Stimulated activated naive B cell treated with anti-CD40 and anti-IgM and Interleukin-4, amounts not matched to agents 10 μg/mL and 1 μg/mL and 100 μg/mL, for 72 hours (primary cell): ENCODE data around the gene DPYD.

Experiments used
- ATAC-seq, 2 donors: fragments of 150-1000 bp; cut with Tn5 transposase; replicated peaks; 2 replicates each; pipeline ENCODE4 v1.10.0; 2021; ENCODE audit warnings: moderate library complexity in 1 of 2
- DNase-seq: peaks from one replicate; pipeline ENCODE4 v3.0.0; 2021
- H3K27ac Mint-ChIP-seq: one replicate; pipeline ENCODE4 v1.8.0; 2022; ENCODE audit warnings: mild to moderate bottlenecking, mixed read lengths
- H3K27me3 Mint-ChIP-seq, 2 donors: one replicate each; pipeline ENCODE4 v1.8.0; 2022; ENCODE audit warnings: mixed read lengths in 2 of 2
- H3K36me3 Mint-ChIP-seq, 2 donors: one replicate each; pipeline ENCODE4 v1.8.0; 2022; ENCODE audit warnings: mixed read lengths in 2 of 2, mild to moderate bottlenecking in 1 of 2
- H3K4me1 Mint-ChIP-seq, 2 donors: one replicate each; pipeline ENCODE4 v1.8.0; 2022; ENCODE audit warnings: mixed read lengths in 2 of 2, mild to moderate bottlenecking in 1 of 2
- H3K4me3 Mint-ChIP-seq, 2 donors: one replicate each; pipeline ENCODE4 v1.8.0; 2022; ENCODE audit warnings: mild to moderate bottlenecking in 2 of 2, mixed read lengths in 2 of 2, moderate library complexity in 1 of 2
- H3K9me3 Mint-ChIP-seq, 2 donors: one replicate each; pipeline ENCODE4 v1.8.0; 2022; ENCODE audit warnings: mixed read lengths in 2 of 2, mild to moderate bottlenecking in 1 of 2

Gene DPYD

DNA sequence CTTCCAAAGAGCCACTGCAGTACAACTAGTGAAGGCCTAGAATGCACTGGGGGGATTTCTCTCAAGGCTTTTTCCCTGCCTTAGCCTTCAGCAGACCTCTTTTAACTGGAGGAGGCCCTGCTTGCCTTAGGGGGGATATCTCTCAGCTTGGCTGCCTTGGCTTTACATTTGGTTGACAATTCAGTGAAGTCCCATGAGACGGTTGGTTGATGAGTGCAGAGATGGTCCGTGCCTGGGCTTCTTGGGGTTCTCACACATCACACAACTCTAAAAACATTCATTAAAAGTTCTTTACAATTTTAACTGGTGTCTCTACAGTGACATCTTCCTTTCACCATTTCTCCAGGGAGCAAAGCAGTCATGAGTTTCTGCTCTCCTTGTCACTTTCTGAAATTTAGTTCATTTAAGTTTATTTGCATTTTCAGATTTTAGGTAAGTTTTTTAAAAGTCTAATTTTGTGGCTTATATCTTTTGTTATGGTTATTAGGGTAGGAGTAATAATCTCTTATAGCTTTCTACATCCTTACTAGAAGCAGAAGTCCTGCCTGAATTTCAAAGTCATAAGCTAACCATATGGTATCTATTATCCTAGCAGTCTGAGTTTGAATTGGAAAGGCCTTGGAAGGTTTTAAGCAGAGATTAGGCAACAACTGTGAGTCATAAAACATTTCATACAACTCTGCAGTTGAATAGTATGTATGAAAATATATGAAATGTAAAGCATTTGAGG, 487.6 kb downstream of the DPYD start:
- Mint-ChIP-seq H3K27me3 (no peaks in the 10 kb centered on the region), H3K4me1 (no peaks in the 10 kb centered on the region), H3K9me3 (no peaks in the 10 kb centered on the region), H3K4me3 (no peak overlapping the region), H3K27ac (no peak overlapping the region), H3K36me3 (no peaks in the 10 kb centered on the region)
- no peak for DNase-seq
- no peak for ATAC-seq

DNA sequence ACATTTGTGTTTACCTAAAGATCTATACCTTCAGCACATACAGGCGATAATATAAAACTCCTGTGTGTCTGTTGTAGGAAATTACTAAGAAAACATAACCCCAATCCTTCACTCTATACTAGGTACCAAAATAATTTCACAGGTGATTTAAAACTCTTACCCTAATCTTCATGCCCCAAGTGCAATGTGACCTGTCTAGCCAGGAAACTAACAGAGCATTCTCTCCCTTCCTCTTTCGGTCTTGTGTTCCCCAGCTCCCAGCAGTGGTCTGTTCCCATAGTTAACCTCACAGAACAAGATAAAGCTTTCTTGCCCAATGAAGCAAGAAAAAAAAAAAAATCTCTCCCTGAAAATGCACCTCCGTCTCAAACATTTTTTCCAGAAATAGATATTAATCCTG, 493.5 kb downstream of the DPYD start:
- ATAC-seq (no peak), DNase-seq (no peak)
- Mint-ChIP-seq H3K9me3 (no peaks in the 10 kb centered on the region), H3K27ac (no peak overlapping the region), H3K4me3 (no peak overlapping the region), H3K4me1 (peaks cover 3 to 7% of the 10 kb centered on the region in 2 donors), H3K27me3 (no peaks in the 10 kb centered on the region), H3K36me3 (no peaks in the 10 kb centered on the region)

DNA sequence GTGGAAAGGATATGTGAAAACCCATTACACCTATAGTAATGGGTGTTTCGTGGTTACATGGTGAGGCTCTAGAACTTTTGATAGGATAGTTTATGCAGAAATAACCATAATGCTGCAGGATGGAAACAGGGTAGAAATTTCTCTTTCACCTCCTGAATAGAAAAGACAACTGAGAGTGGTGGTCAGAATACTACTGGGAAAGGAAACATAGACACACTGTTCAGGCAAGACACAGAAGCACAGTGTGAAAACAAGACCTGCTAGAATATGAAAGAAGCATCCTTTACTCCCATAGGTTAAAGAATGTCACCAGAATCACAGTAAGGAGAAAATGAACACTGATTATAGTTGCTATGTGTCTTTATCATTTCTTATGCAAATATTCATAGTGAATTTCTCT, 496.6 kb downstream of the DPYD start:
- H3K4me3 Mint-ChIP-seq: no peak overlapping the region
- DNase-seq (no peak), ATAC-seq (no peak)
- H3K36me3 Mint-ChIP-seq: peaks cover 5 to 11% of the 10 kb centered on the region in 2 donors
- H3K4me1 Mint-ChIP-seq: peaks cover 3 to 7% of the 10 kb centered on the region in 2 donors
- no peaks in the 10 kb centered on the region for H3K27me3 Mint-ChIP-seq
- no peak overlapping the region for H3K27ac Mint-ChIP-seq
- no peaks in the 10 kb centered on the region for H3K9me3 Mint-ChIP-seq

DNA sequence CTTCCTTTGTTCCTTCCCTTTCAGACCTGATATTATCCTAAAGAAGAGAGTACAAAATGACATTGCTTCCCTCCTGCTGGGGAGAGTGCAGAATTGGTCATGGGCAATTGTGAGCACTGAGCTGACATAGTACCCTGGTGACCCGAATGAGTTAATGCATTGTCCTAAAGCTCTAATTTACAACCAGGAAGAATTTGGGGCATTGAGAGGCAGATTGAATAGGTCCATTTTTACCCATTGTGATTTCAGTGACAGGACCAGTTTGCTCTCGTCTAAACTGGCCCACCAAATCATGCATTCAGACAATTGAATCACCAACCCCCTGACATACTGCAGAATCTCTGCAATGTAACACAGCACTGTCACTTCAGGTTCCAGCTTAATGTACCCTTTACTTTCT, 497.4 kb downstream of the DPYD start:
- Mint-ChIP-seq H3K27me3 (no peaks in the 10 kb centered on the region), H3K4me1 (peaks cover 3 to 7% of the 10 kb centered on the region in 2 donors), H3K9me3 (no peaks in the 10 kb centered on the region), H3K36me3 (peaks cover 5 to 11% of the 10 kb centered on the region in 2 donors), H3K27ac (no peak overlapping the region), H3K4me3 (no peak overlapping the region)
- DNase-seq: no peak
- no peak for ATAC-seq

DNA sequence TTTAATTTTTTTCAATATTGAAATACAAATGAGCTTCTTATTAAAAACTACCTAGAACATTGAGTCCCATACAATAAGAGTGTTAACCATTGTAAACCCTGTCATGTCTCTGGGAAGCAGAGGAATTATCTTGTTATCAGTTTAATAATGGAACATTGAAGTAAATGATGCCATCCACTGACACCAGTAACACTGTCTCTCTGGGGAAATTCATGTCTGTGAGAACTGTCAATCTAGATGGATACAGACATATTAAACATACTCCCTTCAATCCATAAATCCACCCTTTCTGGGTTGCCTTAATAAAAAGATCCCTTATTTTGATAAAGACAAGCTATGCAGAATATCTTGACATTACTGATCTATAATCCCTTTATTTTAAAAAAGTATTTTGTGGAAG, 503.2 kb downstream of the DPYD start:
- H3K27me3 Mint-ChIP-seq: no peaks in the 10 kb centered on the region
- no peak overlapping the region for H3K4me3 Mint-ChIP-seq
- no peak overlapping the region for H3K27ac Mint-ChIP-seq
- no peak for ATAC-seq
- no peaks in the 10 kb centered on the region for H3K4me1 Mint-ChIP-seq
- H3K9me3 Mint-ChIP-seq: peaks cover 0 to 2% of the 10 kb centered on the region in 2 donors
- peaks cover 8 to 11% of the 10 kb centered on the region in 2 donors for H3K36me3 Mint-ChIP-seq
- no peak for DNase-seq

DNA sequence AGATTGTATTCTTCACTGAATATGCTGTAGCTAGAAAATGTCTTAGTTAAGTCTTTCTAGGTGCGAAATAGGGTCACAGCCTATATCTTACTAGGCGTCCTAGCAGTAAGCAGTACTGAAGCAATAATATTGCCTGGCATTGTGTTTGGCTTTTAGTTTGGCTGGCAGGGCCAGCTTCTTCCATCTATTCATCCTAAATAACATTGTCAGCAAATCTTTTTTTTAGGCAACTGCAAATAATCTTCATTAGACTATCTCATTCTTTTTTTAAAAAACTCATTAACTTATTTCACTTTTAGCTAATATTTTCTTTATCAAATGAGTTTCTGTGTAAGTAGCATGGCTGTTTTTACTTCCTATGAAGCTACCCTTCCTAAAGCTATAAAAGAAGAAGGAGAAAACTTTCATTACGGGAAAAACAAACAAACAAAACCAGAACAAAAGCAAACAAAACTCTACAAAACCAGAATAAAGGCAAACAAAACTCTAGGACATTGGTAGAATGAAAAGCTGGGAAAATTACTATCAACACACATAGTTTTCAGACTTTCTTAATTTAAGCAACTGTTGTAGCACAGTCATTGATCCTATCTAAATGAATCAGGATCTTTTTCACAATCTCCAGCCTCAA, 506.0 kb downstream of the DPYD start:
- Mint-ChIP-seq H3K27ac (no peak overlapping the region), H3K4me1 (no peaks in the 10 kb centered on the region), H3K36me3 (peaks cover 0 to 4% of the 10 kb centered on the region in 2 donors), H3K4me3 (no peak overlapping the region), H3K27me3 (no peaks in the 10 kb centered on the region), H3K9me3 (peaks cover 0 to 2% of the 10 kb centered on the region in 2 donors)
- no peak for ATAC-seq
- no peak for DNase-seq

DNA sequence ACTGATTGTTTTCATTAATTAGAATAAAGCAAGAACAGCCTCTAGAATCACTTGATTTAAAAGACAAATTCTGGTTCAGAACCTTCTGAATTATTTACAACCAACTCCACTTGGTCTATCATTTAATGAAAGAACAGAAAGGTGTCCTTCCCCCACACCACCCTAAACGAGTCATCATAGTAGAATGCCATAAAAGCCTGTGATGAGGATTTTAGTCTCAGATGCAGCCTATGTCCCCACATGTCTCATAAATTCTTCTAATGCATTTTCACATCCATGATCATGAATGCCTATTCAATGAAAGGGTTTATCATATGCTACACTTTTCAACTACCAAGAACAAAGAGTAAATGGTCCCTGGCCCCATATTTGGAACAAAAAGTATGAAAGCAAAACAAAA, 508.1 kb downstream of the DPYD start:
- Mint-ChIP-seq H3K4me3 (no peak overlapping the region), H3K9me3 (peaks cover 0 to 2% of the 10 kb centered on the region in 2 donors), H3K27ac (no peak overlapping the region), H3K36me3 (peaks cover 4 to 12% of the 10 kb centered on the region in 2 donors), H3K27me3 (no peaks in the 10 kb centered on the region), H3K4me1 (no peaks in the 10 kb centered on the region)
- no peak for ATAC-seq
- DNase-seq: no peak

DNA sequence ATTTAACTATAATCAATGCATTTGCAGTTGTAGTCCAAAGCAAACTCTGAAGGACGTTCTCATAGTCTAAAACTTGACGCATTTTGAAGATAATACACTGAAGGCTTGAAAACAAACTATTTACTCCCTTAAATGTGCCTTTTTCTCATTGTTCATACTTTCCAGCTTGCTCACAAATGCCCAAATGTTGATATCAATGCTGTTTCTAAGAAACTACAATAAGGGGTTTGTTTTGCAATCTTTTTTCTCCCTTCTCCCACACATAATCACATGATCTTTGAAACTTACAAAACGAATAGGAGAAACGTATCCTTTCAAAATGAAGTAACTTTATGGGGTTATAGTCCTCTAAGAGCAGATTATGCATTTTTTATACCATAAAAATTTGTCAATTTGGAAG, 508.7 kb downstream of the DPYD start:
- ATAC-seq (no peak), DNase-seq (no peak)
- Mint-ChIP-seq H3K4me1 (no peaks in the 10 kb centered on the region), H3K27me3 (no peaks in the 10 kb centered on the region), H3K36me3 (peaks cover 4 to 13% of the 10 kb centered on the region in 2 donors), H3K4me3 (no peak overlapping the region), H3K9me3 (peaks cover 0 to 2% of the 10 kb centered on the region in 2 donors), H3K27ac (no peak overlapping the region)

DNA sequence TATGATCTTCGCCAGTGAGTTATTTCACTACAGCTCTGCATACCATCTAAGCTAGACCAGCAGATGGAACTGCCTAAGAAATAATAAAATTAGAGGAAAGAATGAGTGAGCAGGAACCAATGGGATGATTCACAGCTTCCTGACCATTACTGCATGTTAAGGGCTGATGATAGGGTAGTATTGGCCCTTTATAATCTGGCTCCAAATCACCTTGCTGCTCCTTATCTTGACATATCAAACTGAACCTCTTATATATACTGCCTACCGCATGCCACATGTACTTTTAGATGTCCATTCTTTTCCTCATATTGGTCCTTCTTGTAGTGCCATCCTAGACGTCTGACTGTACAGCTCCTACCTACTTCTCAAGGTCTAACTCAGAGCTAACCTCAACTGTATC, 524.4 kb downstream of the DPYD start:
- no peak overlapping the region for H3K27ac Mint-ChIP-seq
- no peak for ATAC-seq
- no peak overlapping the region for H3K4me3 Mint-ChIP-seq
- H3K36me3 Mint-ChIP-seq: peaks cover 12 to 17% of the 10 kb centered on the region in 2 donors
- no peaks in the 10 kb centered on the region for H3K4me1 Mint-ChIP-seq
- H3K9me3 Mint-ChIP-seq: peaks cover 5 to 12% of the 10 kb centered on the region in 2 donors
- DNase-seq: no peak
- no peaks in the 10 kb centered on the region for H3K27me3 Mint-ChIP-seq

DNA sequence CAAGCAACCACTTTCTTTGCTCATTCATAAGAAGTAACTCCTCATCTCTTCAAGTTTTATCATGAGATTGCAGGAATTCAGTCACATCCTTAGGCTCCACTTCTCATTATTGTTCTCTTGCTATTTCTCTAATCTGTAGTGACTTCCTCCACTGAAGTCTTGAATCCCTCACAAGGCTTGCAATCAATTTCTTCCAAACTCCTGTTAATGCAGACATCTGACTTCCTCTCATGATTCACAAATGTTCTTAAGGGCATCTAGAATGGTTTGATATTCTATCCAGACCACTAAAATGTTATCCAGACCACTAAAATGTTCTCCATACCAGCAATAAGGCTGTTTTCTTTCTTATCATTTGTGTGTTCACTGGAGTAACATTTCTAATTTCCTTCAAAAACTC, 528.1 kb downstream of the DPYD start:
- Mint-ChIP-seq H3K9me3 (peaks cover 2 to 6% of the 10 kb centered on the region in 2 donors), H3K4me3 (no peak overlapping the region), H3K4me1 (peaks cover 2% of the 10 kb centered on the region in 2 donors), H3K27ac (no peak overlapping the region), H3K27me3 (no peaks in the 10 kb centered on the region), H3K36me3 (peaks cover 7 to 12% of the 10 kb centered on the region in 2 donors)
- DNase-seq (no peak), ATAC-seq (no peak)

DNA sequence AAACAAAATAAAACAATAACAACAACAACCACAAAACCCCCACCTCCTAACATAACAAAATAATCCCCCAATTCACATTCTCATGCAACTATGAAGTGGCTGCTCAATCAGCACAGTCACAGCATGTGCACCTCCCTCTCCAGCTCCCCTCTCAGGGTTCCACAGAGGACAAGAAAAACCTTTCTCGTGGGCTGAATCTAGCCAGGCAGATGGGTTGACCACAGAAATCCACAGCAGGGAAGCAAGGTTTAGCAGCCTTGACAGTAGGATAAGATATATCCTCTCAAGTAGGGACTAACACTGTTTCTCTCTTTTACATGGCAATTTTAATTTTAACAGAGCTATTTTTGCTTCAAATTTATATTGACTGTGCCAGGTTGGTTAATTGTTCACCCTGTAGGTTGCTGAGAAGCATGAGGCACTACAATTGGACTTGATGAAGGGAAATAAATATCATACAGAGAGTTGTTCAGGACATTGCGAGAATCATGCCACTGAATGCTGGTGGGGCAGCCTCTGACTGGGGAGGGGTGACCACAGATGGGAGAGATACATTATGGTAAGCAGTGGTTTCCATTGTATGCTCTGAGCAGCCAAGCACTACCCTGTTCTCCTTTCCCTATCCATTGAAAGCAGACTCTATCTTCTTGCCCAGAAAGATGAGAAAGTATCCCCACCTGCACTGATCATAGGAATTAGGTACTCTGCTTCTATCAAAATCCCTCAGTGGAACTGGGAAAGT, 535.1 kb downstream of the DPYD start:
- no peak for DNase-seq

DNA sequence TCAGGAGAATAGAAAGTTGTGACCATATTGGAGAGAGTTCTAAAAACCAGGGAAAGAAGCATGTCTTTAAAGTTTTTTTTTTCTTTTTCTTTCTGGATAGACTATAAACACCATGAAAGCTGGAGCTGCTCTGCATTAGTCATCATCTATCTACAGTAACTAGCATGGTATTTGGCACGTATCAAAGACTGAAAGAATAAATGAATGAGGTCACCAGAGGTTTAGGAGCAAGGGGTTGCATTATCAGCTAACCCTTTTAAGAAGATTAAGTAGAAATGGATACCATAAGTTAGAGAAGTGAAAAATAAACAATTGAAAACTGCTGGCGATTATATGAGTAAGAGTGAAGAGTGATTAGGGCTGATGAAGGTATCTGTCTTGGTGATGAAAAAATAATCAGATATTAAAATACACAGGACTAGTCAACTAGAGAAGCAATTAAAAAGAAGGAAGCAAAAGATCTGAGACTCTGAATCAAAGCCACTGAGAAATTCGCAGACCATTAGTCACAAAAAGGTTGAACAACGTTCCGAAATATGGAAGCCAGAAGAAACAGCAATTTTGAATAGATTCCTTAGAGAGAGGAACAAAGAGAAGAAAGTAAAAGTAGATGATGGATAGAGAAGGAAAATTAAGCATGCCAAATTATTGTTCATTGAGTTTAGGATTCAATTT, 536.4 kb downstream of the DPYD start:
- peaks cover 5 to 17% of the 10 kb centered on the region in 2 donors for H3K4me1 Mint-ChIP-seq
- peaks cover 3 to 6% of the 10 kb centered on the region in 2 donors for H3K9me3 Mint-ChIP-seq
- no peak overlapping the region for H3K4me3 Mint-ChIP-seq
- H3K27ac Mint-ChIP-seq: no peak overlapping the region
- DNase-seq (no peak), ATAC-seq (no peak)
- no peaks in the 10 kb centered on the region for H3K27me3 Mint-ChIP-seq
- H3K36me3 Mint-ChIP-seq: peaks cover 0 to 4% of the 10 kb centered on the region in 2 donors

More for the DNA sequence above, 535.1 kb downstream of the DPYD start:
- no peak overlapping the region for H3K27ac Mint-ChIP-seq
- H3K4me3 Mint-ChIP-seq: no peak overlapping the region
- no peaks in the 10 kb centered on the region for H3K27me3 Mint-ChIP-seq
- peaks cover 3 to 6% of the 10 kb centered on the region in 2 donors for H3K9me3 Mint-ChIP-seq
- ATAC-seq: no peak
- H3K4me1 Mint-ChIP-seq: peaks cover 5 to 17% of the 10 kb centered on the region in 2 donors
- H3K36me3 Mint-ChIP-seq: peaks cover 0 to 4% of the 10 kb centered on the region in 2 donors

DNA sequence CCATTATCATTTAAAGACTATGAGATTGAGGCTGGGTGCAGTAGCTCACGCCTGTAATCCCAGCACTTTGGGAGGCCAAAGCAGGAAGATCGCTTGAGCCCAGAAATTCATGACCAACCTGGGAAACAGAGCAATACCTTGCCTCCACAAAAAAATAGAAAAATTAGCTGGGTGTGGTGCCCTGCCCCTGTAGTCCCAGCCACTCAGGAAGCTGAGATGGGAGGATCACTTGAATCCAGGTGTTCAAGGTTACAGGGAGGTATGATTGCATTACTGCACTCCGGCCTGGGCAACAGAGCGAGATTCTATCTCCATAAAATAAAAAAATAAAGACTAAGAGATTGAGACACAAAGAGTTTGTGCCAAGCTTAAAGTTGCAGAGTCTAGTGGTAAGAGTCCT, 537.0 kb downstream of the DPYD start:
- Mint-ChIP-seq H3K4me3 (no peak overlapping the region), H3K36me3 (peaks cover 2 to 4% of the 10 kb centered on the region in 2 donors), H3K9me3 (peaks cover 3 to 6% of the 10 kb centered on the region in 2 donors), H3K4me1 (peaks cover 5 to 17% of the 10 kb centered on the region in 2 donors), H3K27ac (no peak overlapping the region), H3K27me3 (no peaks in the 10 kb centered on the region)
- DNase-seq: no peak
- no peak for ATAC-seq

DNA sequence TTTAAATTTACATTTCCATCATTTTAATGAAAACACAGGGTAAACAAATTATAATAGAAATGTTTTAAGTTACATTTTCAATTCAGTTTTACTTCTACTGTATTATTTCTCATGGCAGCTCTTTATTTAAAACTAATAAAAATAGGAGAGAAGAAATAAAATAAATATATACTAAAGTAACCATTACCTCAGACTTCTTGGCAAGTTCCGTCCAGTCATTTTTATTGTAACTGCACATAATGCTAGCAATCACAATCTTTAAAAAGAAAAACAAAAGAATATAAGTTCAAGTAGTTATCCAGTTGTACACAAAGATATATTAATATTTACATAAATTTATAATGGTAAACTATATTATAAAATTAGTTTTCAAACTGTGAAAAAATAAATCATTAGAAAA, 538.6 kb downstream of the DPYD start:
- Mint-ChIP-seq H3K27me3 (no peaks in the 10 kb centered on the region), H3K9me3 (peaks cover 3 to 6% of the 10 kb centered on the region in 2 donors), H3K4me1 (peaks cover 0 to 10% of the 10 kb centered on the region in 2 donors), H3K36me3 (peaks cover 2 to 4% of the 10 kb centered on the region in 2 donors), H3K4me3 (no peak overlapping the region), H3K27ac (no peak overlapping the region)
- ATAC-seq (no peak), DNase-seq (no peak)
